Adrenal gland (tissue), 5 donors: ENCODE data around the gene COL4A1.

Source experiments
- CTCF ChIP-seq, 6 experiments: fragments of 450-650 bp in 4 of 6; fragments of 200-600 bp in 2 of 6; sonication (generic) in 1 of 6; IDR thresholded peaks; 1 replicate in 5 of 6; 2 replicates in 1 of 6; pipeline versions ENCODE4 v1.5.1 to v1.8.0; 2016 to 2021; ENCODE audit warnings: antibody characterized with exemption in 6 of 6, mild to moderate bottlenecking in 2 of 6, moderate library complexity in 1 of 6
- POLR2A ChIP-seq, 2 donors: fragments of 450-650 bp; IDR thresholded peaks; one replicate each; pipeline ENCODE4 v1.6.1; 2017; ENCODE audit warnings: antibody characterized with exemption in 2 of 2, mild to moderate bottlenecking in 2 of 2, moderate library complexity in 1 of 2
- donor health status: DM: no; HTN: no; CAD: no.

GRCh38 chr13:110340812-110341444 is 34.0 kb upstream of the COL4A1 start:
- no peak for TF ChIP-seq CTCF (IDR thresholded peaks at IDR 0.05)
- no peak for TF ChIP-seq POLR2A (IDR thresholded peaks at IDR 0.05)
